HUES64 (cell line): ENCODE results near the gene HSP90AA1.
"Not testable (repeated sequence)": the region's sequence is repeated elsewhere in the genome, so short reads cannot be mapped to it uniquely, and the experiment has no call there.

ENCODE experiments used
- H3K27ac ChIP-seq: 2 replicates; pipeline ENCODE4 v1.7.0; 2013; ENCODE audit warnings: low read depth, low read length, inconsistent platforms
- H3K27me3 ChIP-seq: 2 replicates; pipeline ENCODE4 v1.6.1; 2013; ENCODE audit warnings: mild to moderate bottlenecking, low read length; ENCODE audit not compliant: insufficient read depth
- H3K36me3 ChIP-seq: 2 replicates; pipeline ENCODE4 v1.6.1; 2013; ENCODE audit warnings: mild to moderate bottlenecking, low read length; ENCODE audit not compliant: insufficient read depth
- H3K4me1 ChIP-seq: 2 replicates; pipeline ENCODE4 v1.6.1; 2013; ENCODE audit warnings: mild to moderate bottlenecking, low read length, moderate library complexity; ENCODE audit not compliant: insufficient read depth
- H3K4me3 ChIP-seq: 2 replicates; pipeline ENCODE4 v1.5.1; 2013; ENCODE audit warnings: mild to moderate bottlenecking, low read length, moderate library complexity
- H3K9ac ChIP-seq: 2 replicates; pipeline ENCODE4 v1.6.1; 2013; ENCODE audit warnings: mild to moderate bottlenecking, low read depth, low read length
- H3K9me3 ChIP-seq: 2 replicates; pipeline ENCODE4 v1.6.1; 2013; ENCODE audit warnings: low read depth, low read length; ENCODE audit not compliant: insufficient read depth
- WGBS: fragments of 150-250, 120-280 bp; methylation state at CpG from one replicate; pipeline ENCODE4 v1.1.7; 2013; ENCODE audit warnings: missing lambda C conversion rate; 5-methylcytosine and 5-hydroxymethylcytosine counted together

The HSP90AA1 gene

DNA sequence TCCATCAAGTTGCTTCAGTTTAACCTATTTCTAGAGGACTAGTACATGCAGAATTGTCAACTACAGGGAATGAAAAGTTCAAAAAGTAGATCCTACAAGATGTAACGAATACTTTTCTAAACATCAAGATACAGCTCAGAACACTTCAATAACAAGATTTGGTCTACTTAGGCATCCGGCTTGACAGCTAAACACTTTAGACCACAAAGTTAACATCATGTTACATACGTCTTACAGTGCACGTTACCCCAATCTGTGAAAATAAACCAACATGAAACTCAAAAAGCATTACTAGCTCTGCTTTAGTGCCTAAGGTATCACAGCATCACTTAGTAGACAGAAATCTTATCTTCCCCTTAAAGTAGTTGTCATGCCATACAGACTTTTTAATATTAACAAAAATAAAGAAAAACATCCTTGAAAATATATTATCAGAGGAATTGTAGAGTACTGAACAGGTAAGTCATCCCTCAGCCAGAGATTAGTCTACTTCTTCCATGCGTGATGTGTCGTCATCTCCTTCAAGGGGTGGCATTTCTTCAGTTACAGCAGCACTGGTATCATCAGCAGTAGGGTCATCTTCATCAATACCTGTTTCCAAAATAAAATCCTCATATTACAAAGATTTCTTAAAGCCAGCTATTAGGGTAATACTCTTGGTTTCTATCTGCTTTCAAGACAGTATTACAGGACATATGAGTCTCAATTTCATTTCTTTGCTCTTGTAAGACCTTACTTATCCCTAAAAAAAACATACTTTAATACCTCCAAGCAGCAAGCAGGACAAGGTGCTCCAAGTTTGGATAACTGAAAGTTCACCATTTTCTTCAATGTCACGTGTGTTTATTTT is 5.4 kb downstream of the HSP90AA1 start:
- H3K4me3 ChIP-seq = no peak overlapping the region

DNA sequence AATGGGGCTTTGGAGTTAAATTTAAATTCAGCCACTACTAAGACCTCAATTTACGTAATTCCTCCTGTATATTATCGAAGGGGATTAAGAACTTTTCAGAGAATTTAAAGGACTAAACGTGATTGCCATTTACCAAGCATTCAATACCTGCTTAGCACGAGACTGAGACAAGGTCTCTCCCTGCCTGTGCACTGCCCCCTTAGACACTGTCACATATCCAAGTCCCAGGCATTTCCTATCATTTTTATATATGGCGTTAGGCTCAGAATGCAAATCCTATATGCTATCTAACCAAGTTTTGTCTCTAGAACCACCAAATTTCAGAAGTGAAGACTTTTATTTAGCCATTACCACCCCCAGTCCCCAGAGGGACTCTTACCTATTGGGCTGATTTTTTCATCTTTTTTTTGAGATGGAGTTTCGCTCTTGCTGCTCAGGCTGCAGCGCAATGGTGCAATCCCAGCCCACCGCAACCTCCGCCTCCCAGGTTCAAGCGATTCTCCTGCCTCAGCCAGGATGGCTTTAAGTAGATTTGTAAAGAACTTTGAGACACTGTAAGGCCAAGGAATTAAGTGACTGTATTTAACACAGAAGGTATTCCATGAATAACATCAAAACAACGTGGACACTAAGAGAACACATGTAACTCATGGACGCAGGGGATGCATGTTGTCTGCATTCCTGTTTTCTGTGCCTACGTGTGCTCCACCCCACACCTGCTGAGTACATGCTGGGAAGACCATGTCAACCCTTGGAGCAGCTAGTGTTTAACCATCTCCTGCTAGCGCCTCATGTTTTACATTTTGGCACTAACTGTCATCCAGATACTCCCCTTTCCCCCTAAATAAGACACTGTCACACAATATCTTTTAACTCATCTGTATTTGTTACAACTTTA is 6.4 kb downstream of the HSP90AA1 start:
- 92% methylated on average over 14 of the region's 14 CpGs for WGBS
- Histone ChIP-seq H3K4me3 (no peak overlapping the region), H3K36me3 (peaks cover 76% of the 10 kb centered on the region), H3K9ac (no peak overlapping the region), H3K27me3 (no peaks in the 10 kb centered on the region), H3K27ac (no peak overlapping the region), H3K4me1 (peaks cover 13% of the 10 kb centered on the region; the same call in 1 of the 2 replicates), H3K9me3 (no peaks in the 10 kb centered on the region)

More for the DNA sequence above, 5.4 kb downstream of the HSP90AA1 start:
- H3K27ac ChIP-seq = no peak overlapping the region
- 98% methylated on average over 7 of the region's 7 CpGs for WGBS
- no peaks in the 10 kb centered on the region for H3K27me3 ChIP-seq
- no peak overlapping the region for H3K9ac ChIP-seq
- no peaks in the 10 kb centered on the region for H3K9me3 ChIP-seq
- H3K36me3 ChIP-seq = peaks cover 84% of the 10 kb centered on the region
- peaks cover 14% of the 10 kb centered on the region; the same call in 1 of the 2 replicates for H3K4me1 ChIP-seq

DNA sequence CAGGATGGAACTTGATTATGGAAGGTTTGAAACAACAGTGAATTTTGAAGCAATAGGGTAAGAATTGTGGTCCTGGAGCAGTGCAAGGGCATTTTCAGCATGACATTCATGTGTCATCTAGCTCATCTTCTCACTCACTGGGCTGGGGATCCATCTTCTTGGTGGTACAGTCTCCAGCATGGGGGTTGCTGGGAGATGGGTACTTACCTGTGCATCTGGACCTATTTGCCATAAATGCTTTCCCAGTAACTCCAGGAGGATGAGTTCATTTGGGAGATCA is 7.2 kb downstream of the HSP90AA1 start:
- Histone ChIP-seq H3K27ac (no peak overlapping the region), H3K27me3 (no peaks in the 10 kb centered on the region), H3K4me3 (no peak overlapping the region), H3K9ac (no peak overlapping the region), H3K36me3 (peaks cover 68% of the 10 kb centered on the region), H3K9me3 (no peaks in the 10 kb centered on the region), H3K4me1 (peaks cover 5% of the 10 kb centered on the region; the same call in 1 of the 2 replicates)

- H3K27me3 ChIP-seq = no peaks in the 10 kb centered on the region
- H3K4me3 ChIP-seq = no peak overlapping the region
- 94% methylated on average over 10 of the region's 10 CpGs for WGBS
- no peaks in the 10 kb centered on the region for H3K9me3 ChIP-seq
- H3K27ac ChIP-seq = no peak overlapping the region
- no peaks in the 10 kb centered on the region; the same call in 1 of the 2 replicates for H3K4me1 ChIP-seq
- H3K36me3 ChIP-seq = peaks cover 63% of the 10 kb centered on the region
- no peak overlapping the region for H3K9ac ChIP-seq
These were observed 7.8 kb downstream of the HSP90AA1 start for GRCh38 chr14:102078831-102079699.

DNA sequence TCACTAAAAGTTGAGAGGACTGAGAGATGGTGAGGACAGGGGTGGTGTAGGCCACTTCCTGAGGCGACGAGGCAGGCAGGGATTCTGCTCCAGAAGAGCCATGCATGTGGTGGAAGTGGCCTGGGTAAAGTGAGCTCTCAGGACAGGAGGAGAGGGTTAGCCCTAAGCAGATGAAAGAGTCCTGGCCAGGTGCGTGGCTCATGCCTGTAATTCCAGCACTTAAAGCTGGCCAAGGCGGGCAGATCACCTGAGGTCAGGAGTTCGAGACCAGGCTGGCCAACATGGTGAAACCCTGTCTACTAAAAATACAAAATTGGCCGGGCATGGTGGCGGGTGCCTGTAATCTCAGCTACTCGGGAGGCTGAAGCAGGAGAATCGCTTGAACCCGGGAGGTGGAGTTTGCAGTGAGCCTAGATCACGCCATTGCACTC is 8.5 kb downstream of the HSP90AA1 start:
- WGBS = 93% methylated on average over 11 of the region's 11 CpGs
- not testable (repeated sequence) for H3K4me3 ChIP-seq, H3K27me3 ChIP-seq, H3K27ac ChIP-seq, H3K9ac ChIP-seq, H3K4me1 ChIP-seq, H3K9me3 ChIP-seq
- H3K36me3 ChIP-seq = peaks cover 56% of the 10 kb centered on the region

DNA sequence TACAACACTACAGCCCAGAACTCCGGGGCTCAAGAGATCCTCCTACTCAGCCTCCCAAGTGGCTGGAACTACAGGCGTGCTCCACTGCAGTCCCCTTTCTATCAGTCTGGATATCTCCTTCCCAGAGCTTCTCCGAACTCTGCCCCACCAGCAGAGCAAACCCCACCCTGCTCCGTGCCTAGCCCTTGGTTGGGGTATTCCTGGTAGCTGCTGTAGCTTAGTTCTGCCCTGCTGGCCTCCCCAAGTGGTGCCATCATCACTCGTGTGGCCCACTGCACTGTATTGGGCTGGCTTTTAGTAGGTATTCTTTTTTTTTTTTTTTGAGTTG is 9.5 kb downstream of the HSP90AA1 start:
- Histone ChIP-seq H3K9me3 (no peaks in the 10 kb centered on the region), H3K36me3 (peaks cover 46% of the 10 kb centered on the region), H3K9ac (no peak overlapping the region), H3K27ac (no peak overlapping the region), H3K4me3 (no peak overlapping the region), H3K4me1 (no peaks in the 10 kb centered on the region), H3K27me3 (no peaks in the 10 kb centered on the region)
- WGBS = 77% methylated on average over 5 of the region's 5 CpGs

DNA sequence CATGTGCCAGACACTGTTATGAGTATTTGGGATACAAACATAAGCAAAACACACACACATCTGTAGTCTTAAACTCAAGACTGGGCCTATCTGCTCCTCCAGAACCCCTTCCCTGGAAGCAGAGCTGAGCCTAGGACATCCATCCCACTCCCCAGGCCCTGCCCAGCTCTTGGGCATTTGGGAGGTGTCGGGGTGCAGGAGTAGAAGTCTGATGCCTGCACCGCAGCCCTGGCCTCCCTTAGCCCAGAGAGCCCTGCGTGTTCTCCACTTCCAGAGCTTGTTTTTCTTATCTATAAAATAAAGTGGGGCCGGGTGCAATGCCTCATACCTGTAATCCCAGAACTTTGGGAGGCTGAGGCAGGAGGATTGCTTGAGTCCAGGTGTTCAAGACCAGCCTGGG is 11.7 kb downstream of the HSP90AA1 start:
- no peak overlapping the region for H3K27ac ChIP-seq
- H3K4me1 ChIP-seq = no peaks in the 10 kb centered on the region
- H3K36me3 ChIP-seq = peaks cover 24% of the 10 kb centered on the region
- no peak overlapping the region for H3K4me3 ChIP-seq
- no peak overlapping the region for H3K9ac ChIP-seq
- WGBS = 91% methylated on average over 4 of the region's 4 CpGs
- H3K9me3 ChIP-seq = no peaks in the 10 kb centered on the region
- no peaks in the 10 kb centered on the region for H3K27me3 ChIP-seq

DNA sequence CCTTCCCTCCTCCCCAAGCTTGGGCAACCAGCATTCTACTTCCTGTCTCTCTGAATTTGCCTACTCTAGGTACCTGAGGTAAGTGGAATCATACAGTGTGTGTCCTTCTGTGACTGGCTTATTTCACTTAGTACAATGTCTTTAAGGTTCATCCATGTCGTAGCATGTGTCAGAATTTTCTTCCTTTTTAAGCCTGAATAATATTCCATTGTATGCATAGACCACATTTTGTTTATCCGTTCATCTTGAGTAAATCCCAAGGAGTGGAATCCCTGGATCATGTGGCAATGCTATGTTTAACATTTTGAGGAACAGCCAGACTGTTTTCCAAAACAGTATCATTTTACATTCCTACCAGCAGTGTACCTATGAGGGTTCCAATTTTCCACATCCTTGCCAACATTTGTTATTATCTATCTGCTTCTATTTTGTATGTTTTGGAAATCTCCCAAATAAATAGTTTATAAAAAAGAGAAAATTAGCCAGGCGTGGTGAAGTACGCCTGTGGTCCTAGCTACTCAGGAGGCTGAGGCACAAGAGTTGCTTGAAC is 12.4 kb downstream of the HSP90AA1 start:
- H3K27me3 ChIP-seq = no peaks in the 10 kb centered on the region
- H3K9me3 ChIP-seq = no peaks in the 10 kb centered on the region
- peaks cover 17% of the 10 kb centered on the region for H3K36me3 ChIP-seq
- no peak overlapping the region for H3K27ac ChIP-seq
- no peak overlapping the region for H3K4me3 ChIP-seq
- 96% methylated on average over 4 of the region's 4 CpGs for WGBS
- no peaks in the 10 kb centered on the region for H3K4me1 ChIP-seq
- H3K9ac ChIP-seq = no peak overlapping the region

DNA sequence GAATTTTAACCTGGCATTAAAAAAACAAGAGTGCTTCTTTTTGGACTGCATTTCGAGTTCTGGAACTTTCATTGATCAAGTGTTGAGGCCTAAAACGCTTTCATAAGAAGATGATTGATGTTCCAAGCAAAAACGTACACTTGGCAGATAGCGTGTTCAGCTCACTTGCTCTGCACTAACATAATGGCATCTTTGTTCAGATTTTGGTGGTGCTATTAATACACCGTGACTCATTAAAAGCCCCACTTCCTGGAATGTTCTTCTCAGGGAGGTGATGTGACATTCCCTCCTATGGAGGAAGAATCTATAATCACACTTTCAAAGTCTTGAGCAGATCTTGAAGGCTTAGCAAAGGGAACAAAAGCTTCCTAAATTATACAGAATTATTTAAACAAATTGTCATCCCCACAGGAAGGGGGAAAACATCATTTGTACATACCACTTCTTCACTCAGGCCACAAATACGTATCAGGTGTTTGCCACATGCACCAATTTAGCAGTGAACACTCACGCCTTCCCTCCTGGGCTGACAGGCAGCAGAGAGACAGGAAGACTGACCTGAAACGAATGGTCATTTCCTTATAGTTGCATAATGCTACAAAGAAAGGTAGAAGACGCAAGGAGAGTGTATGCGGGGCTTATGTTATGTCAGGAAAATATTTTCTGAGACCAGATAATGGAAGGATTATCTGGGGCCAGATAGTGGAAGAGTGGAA is 15.4 kb downstream of the HSP90AA1 start:
- WGBS = 90% methylated on average over 10 of the region's 10 CpGs
- Histone ChIP-seq H3K36me3 (no peaks in the 10 kb centered on the region), H3K27me3 (no peaks in the 10 kb centered on the region), H3K9ac (no peak overlapping the region), H3K27ac (no peak overlapping the region), H3K4me3 (no peak overlapping the region), H3K4me1 (no peaks in the 10 kb centered on the region), H3K9me3 (peaks cover 4% of the 10 kb centered on the region; the same call in 1 of the 2 replicates)

GRCh38 chr14:102066041-102066451 is 20.8 kb downstream of the HSP90AA1 start:
- no peaks in the 10 kb centered on the region for H3K27me3 ChIP-seq
- no peak overlapping the region for H3K27ac ChIP-seq
- WGBS = 92% methylated on average over 12 of the region's 12 CpGs
- no peak overlapping the region for H3K4me3 ChIP-seq
- H3K4me1 ChIP-seq = 0 out of 2 replicates have a peak, but pooled peaks cover 4% of the 10 kb centered on the region
- no peak overlapping the region for H3K9ac ChIP-seq
- no peaks in the 10 kb centered on the region for H3K36me3 ChIP-seq
- peaks cover 4% of the 10 kb centered on the region; the same call in 1 of the 2 replicates for H3K9me3 ChIP-seq
